Measurements from ENCODE around the gene FBXO44. TPM values are rescaled to one million over a fixed set of nuclear protein-coding genes. Genes with fewer than 3 reads are reported as not detected.

FBXO44 gene
- polyA plus RNA-seq, 3 donors, result 13.7 to 20.4 (median 17.9) TPM

- DNase-seq (ENCODE audit: extremely low read depth in 1 of 11, low read depth in 9 of 11, low spot score in 4 of 11), result no peak
Measured at GRCh38 chr1:11678442-11678841, 23.8 kb downstream of the FBXO44 start.

GRCh38 chr1:11680270-11681070 lies 25.8 kb downstream of the FBXO44 start:
- peak in 2 of 11 donors; percentile 22 to 56 for DNase-seq (ENCODE audit: extremely low read depth in 1 of 11, low read depth in 9 of 11, low spot score in 4 of 11)

GRCh38 chr1:11681071-11681771 lies 26.5 kb downstream of the FBXO44 start, which contains the start of gene MAD2L2:
Gene MAD2L2, minus strand, starts transcription at chr1:11681148. Its CDS starts 547 bp downstream, at chr1:11680601.
- DNase-seq (ENCODE audit: extremely low read depth in 1 of 11, low read depth in 9 of 11, low spot score in 4 of 11), result peak in 7 of 11 donors; percentile 52 to 79 (median 76)

- no peak for DNase-seq (ENCODE audit: extremely low read depth in 1 of 11, low read depth in 9 of 11, low spot score in 4 of 11)
Measured at GRCh38 chr1:11682287-11682771, 27.7 kb downstream of the FBXO44 start.

- no peak for DNase-seq (ENCODE audit: extremely low read depth in 1 of 11, low read depth in 9 of 11, low spot score in 4 of 11)
Measured at GRCh38 chr1:11682799-11683198, 28.1 kb downstream of the FBXO44 start.

- no peak for DNase-seq (ENCODE audit: extremely low read depth in 1 of 11, low read depth in 9 of 11, low spot score in 4 of 11)
Measured at GRCh38 chr1:11684070-11684469, 29.4 kb downstream of the FBXO44 start.

- no peak for DNase-seq (ENCODE audit: extremely low read depth in 1 of 11, low read depth in 9 of 11, low spot score in 4 of 11)
Measured at GRCh38 chr1:11685210-11685752, 30.6 kb downstream of the FBXO44 start.

GRCh38 chr1:11688506-11688905 lies 33.8 kb downstream of the FBXO44 start:
- DNase-seq (ENCODE audit: extremely low read depth in 1 of 11, low read depth in 9 of 11, low spot score in 4 of 11), result no peak

- DNase-seq (ENCODE audit: extremely low read depth in 1 of 11, low read depth in 9 of 11, low spot score in 4 of 11), result peak in 6 of 11 donors; percentile 52 to 68 (median 61)
Measured at GRCh38 chr1:11690397-11691301, 36.0 kb downstream of the FBXO44 start.

- DNase-seq (ENCODE audit: extremely low read depth in 1 of 11, low read depth in 9 of 11, low spot score in 4 of 11), result peak in 1 of 11 donors; percentile 41
Measured at GRCh38 chr1:11691302-11691914, 36.7 kb downstream of the FBXO44 start, which contains the start of gene DRAXIN. Gene DRAXIN, plus strand, starts transcription at chr1:11691710. Its CDS starts 14,549 bp downstream, at chr1:11706259.

GRCh38 chr1:11691928-11692711 lies 37.4 kb downstream of the FBXO44 start:
- no peak for DNase-seq (ENCODE audit: extremely low read depth in 1 of 11, low read depth in 9 of 11, low spot score in 4 of 11)

GRCh38 chr1:11693024-11693590 lies 38.4 kb downstream of the FBXO44 start:
- no peak for DNase-seq (ENCODE audit: extremely low read depth in 1 of 11, low read depth in 9 of 11, low spot score in 4 of 11)

GRCh38 chr1:11693917-11694316 lies 39.2 kb downstream of the FBXO44 start:
- no peak for DNase-seq (ENCODE audit: extremely low read depth in 1 of 11, low read depth in 9 of 11, low spot score in 4 of 11)

- DNase-seq (ENCODE audit: extremely low read depth in 1 of 11, low read depth in 9 of 11, low spot score in 4 of 11), result no peak
Measured at GRCh38 chr1:11695861-11696260, 41.2 kb downstream of the FBXO44 start.

GRCh38 chr1:11697188-11697892 lies 42.7 kb downstream of the FBXO44 start:
- DNase-seq (ENCODE audit: extremely low read depth in 1 of 11, low read depth in 9 of 11, low spot score in 4 of 11), result no peak

- no peak for DNase-seq (ENCODE audit: extremely low read depth in 1 of 11, low read depth in 9 of 11, low spot score in 4 of 11)
Measured at GRCh38 chr1:11697893-11698210, 43.2 kb downstream of the FBXO44 start.
